Measurements from ENCODE around the gene DACH1.

GRCh38 chr13:71590654-71591148 is 276.3 kb downstream of the DACH1 start:
- TF ChIP-seq CTCF (IDR thresholded peaks at IDR 0.05) = no peak
- TF ChIP-seq POLR2A (IDR thresholded peaks at IDR 0.05) = no peak
- no peak for TF ChIP-seq POLR2AphosphoS5 (IDR thresholded peaks at IDR 0.05)
- no peak for TF ChIP-seq EP300 (IDR thresholded peaks at IDR 0.05; ENCODE audit: low read depth)
